Stimulated activated effector memory CD8-positive, alpha-beta T cell treated with anti-CD3 and anti-CD28 coated beads, Interleukin-12 subunit alpha, Interleukin-12 subunit beta, amount 100 ng/mL, for 72 hours (primary cell): ENCODE results near the gene WDSUB1.

Experiments
- ATAC-seq: fragments of 150-1000 bp; cut with Tn5 transposase; 2 replicates; pipeline ENCODE4 v1.10.0; 2021
- DNase-seq, 2 donors: peaks; one replicate each; pipeline ENCODE4 v3.0.0; 2021 to 2022; ENCODE audit warnings: low spot score in 2 of 2
- H3K27ac Mint-ChIP-seq: one replicate; pipeline ENCODE4 v1.8.0; 2022; ENCODE audit warnings: mild to moderate bottlenecking, mixed read lengths
- H3K36me3 Mint-ChIP-seq: one replicate; pipeline ENCODE4 v1.8.0; 2022; ENCODE audit warnings: mild to moderate bottlenecking, mixed read lengths
- H3K4me1 Mint-ChIP-seq: one replicate; pipeline ENCODE4 v1.8.0; 2022; ENCODE audit warnings: mixed read lengths
- H3K4me3 Mint-ChIP-seq: one replicate; pipeline ENCODE4 v1.8.0; 2022; ENCODE audit warnings: mild to moderate bottlenecking, mixed read lengths
- H3K9me3 Mint-ChIP-seq: one replicate; pipeline ENCODE4 v1.8.0; 2022; ENCODE audit warnings: mixed read lengths

The WDSUB1 gene

DNA sequence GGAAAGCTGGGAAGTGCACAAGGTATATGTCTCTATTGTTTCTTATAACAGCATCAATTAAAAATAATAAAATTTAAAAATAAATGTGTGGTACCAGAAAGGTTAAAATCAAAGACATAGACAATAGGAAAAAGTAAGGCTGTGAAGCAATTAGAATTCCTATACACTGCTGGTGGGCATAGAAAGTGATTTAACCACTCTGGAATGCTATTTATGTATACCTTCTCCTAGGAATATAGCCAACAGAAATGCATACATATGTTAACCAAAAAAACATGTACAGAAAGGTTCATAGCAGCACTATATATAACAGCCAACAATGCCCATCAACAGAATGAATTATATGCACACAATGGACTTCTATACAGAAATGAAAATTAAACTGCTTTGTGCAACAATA is 43.0 kb downstream of the WDSUB1 start:
- Mint-ChIP-seq H3K9me3 (peaks cover 3% of the 10 kb centered on the region), H3K27ac (no peak overlapping the region), H3K4me3 (no peak overlapping the region), H3K36me3 (peaks cover 25% of the 10 kb centered on the region), H3K4me1 (no peaks in the 10 kb centered on the region)
- DNase-seq (no peak), ATAC-seq (no peak)

- no peak for DNase-seq
- H3K4me1 Mint-ChIP-seq = no peaks in the 10 kb centered on the region
- peaks cover 34% of the 10 kb centered on the region for H3K36me3 Mint-ChIP-seq
- H3K9me3 Mint-ChIP-seq = no peaks in the 10 kb centered on the region
- no peak for ATAC-seq
- no peak overlapping the region for H3K4me3 Mint-ChIP-seq
- H3K27ac Mint-ChIP-seq = no peak overlapping the region
Observed at GRCh38 chr2:159234868-159235267, 51.6 kb downstream of the WDSUB1 start.

DNA sequence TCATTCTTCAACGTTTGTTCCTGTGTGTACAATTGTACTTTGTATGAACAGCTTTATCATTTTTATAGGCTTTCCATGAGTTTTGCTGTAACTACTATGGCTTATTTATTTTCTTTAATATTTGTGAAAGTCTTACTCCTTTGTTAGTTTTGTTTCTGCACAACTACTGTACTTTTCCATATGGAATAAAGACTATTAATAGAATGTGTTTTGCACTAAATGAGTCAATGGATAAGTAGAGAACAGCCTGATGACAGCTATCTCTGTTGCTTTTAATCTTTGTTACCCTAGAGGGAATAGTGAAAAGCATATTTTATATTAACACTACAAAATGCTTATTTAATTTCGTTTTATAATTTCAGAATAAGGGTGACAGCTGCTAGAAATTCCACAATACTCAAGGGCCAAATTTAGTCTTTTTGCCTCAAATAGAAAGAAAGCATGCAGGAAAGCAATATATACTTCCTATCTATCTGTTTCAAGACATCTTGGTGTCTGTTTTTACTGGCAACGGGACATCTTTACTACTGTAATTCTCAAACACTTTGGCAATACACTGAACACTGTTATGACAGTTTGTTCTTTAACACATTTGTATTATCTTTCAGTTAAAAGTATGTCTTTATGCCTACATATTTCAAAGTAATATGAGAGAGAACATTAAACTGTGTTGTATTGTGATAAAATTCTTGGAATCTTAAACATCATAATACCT is 53.9 kb downstream of the WDSUB1 start:
- H3K36me3 Mint-ChIP-seq = peaks cover 31% of the 10 kb centered on the region
- H3K27ac Mint-ChIP-seq = no peak overlapping the region
- no peaks in the 10 kb centered on the region for H3K9me3 Mint-ChIP-seq
- H3K4me1 Mint-ChIP-seq = peaks cover 3% of the 10 kb centered on the region
- H3K4me3 Mint-ChIP-seq = no peak overlapping the region
- DNase-seq = no peak
- no peak for ATAC-seq

DNA sequence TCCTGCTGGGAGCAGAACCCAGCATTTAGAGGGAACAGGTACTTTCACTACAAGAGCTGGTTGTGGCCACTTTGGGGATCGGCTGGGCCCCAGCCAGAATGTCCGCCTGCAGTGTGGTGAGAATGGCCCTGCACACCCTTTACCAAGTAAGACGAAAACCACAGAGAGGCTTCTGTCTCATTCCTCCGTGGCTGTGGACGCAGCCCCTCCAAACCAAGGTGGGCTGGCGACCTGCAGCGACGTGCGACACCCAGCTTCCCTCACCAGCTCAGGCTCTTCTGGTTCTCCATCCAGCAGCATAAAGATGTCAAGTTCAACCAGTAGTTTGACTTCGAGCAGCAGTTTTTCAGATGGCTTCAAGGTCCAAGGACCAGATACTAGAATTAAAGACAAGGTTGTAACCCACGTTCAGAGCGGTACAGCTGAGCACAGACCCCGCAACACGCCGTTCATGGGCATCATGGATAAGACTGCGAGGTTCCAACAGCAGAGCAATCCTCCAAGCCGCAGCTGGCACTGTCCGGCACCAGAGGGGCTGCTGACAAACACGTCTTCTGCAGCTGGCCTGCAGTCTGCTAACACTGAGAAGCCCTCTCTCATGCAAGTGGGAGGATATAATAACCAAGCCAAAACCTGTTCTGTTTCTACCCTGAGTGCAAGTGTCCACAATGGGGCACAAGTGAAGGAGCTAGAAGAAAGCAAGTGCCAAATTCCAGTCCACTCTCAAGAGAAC is 56.2 kb downstream of the WDSUB1 start:
- no peak for ATAC-seq
- Mint-ChIP-seq H3K27ac (no peak overlapping the region), H3K4me1 (peaks cover 20% of the 10 kb centered on the region), H3K36me3 (peaks cover 12% of the 10 kb centered on the region), H3K9me3 (no peaks in the 10 kb centered on the region), H3K4me3 (no peak overlapping the region)
- DNase-seq = no peak

DNA sequence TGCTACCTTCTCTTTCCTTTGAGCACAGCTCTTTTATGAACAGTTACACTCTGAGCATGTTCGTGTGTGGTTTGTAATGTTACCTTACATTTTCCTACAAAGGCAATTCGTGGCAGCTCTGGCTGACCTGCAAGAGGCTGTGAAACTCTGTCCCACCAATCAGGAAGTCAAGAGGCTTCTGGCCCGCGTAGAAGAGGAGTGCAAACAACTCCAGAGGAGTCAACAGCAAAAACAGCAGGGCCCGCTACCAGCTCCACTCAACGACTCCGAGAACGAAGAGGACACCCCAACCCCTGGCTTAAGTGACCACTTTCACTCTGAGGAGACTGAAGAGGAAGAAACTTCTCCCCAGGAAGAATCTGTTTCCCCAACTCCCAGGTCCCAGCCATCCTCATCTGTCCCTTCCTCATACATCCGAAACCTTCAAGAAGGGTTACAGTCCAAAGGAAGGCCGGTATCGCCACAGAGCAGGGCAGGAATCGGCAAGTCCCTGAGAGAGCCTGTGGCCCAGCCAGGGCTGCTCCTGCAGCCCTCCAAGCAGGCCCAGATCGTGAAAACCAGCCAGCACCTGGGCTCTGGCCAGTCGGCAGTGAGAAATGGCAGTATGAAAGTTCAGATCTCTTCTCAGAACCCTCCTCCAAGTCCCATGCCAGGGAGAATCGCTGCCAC is 56.9 kb downstream of the WDSUB1 start:
- Mint-ChIP-seq H3K36me3 (peaks cover 6% of the 10 kb centered on the region), H3K4me3 (no peak overlapping the region), H3K27ac (no peak overlapping the region), H3K9me3 (no peaks in the 10 kb centered on the region), H3K4me1 (peaks cover 27% of the 10 kb centered on the region)
- DNase-seq (no peak), ATAC-seq (no peak)

- ATAC-seq (no peak), DNase-seq (no peak)
- Mint-ChIP-seq H3K9me3 (no peaks in the 10 kb centered on the region), H3K36me3 (peaks cover under 1% of the 10 kb centered on the region), H3K27ac (no peak overlapping the region), H3K4me3 (no peak overlapping the region), H3K4me1 (peaks cover 33% of the 10 kb centered on the region)
Observed at GRCh38 chr2:159228081-159228581, 58.4 kb downstream of the WDSUB1 start.

DNA sequence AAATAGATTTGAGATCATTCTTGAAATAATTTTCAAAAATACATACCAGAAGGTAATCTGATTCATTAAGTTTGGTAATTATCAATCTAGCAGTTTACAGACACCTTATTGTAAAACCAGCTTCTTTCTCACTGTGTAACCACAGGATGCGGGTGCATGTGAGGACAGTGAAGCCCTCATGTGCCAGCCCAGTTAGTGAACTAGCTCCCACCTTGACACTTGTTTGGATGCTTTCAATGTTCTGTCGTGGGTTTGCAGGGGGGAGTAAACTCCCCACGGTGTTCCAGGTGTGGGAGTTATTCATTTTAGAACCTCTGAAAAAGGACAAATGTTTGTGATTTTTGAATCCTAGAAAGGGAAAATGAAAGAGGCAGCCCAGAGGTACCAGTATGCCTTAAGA is 59.0 kb downstream of the WDSUB1 start:
- no peaks in the 10 kb centered on the region for H3K9me3 Mint-ChIP-seq
- H3K4me3 Mint-ChIP-seq = no peak overlapping the region
- no peak for DNase-seq
- peak; percentile 46 for ATAC-seq
- H3K4me1 Mint-ChIP-seq = peaks cover 33% of the 10 kb centered on the region
- H3K27ac Mint-ChIP-seq = no peak overlapping the region
- H3K36me3 Mint-ChIP-seq = no peaks in the 10 kb centered on the region

- peaks cover 33% of the 10 kb centered on the region for H3K4me1 Mint-ChIP-seq
- ATAC-seq (no peak), DNase-seq (no peak)
- H3K9me3 Mint-ChIP-seq = no peaks in the 10 kb centered on the region
- peak overlapping the region; percentile 48 for H3K27ac Mint-ChIP-seq
- no peaks in the 10 kb centered on the region for H3K36me3 Mint-ChIP-seq
- no peak overlapping the region for H3K4me3 Mint-ChIP-seq
Observed at GRCh38 chr2:159226608-159227385, 59.7 kb downstream of the WDSUB1 start.

- Mint-ChIP-seq H3K4me1 (peaks cover 33% of the 10 kb centered on the region), H3K27ac (peak overlapping the region; percentile 48), H3K4me3 (no peak overlapping the region), H3K9me3 (no peaks in the 10 kb centered on the region), H3K36me3 (no peaks in the 10 kb centered on the region)
- DNase-seq (peak in 1 of 2 donors; percentile 58), ATAC-seq (peak; percentile 99)
Observed at GRCh38 chr2:159226059-159226461, 60.4 kb downstream of the WDSUB1 start.

DNA sequence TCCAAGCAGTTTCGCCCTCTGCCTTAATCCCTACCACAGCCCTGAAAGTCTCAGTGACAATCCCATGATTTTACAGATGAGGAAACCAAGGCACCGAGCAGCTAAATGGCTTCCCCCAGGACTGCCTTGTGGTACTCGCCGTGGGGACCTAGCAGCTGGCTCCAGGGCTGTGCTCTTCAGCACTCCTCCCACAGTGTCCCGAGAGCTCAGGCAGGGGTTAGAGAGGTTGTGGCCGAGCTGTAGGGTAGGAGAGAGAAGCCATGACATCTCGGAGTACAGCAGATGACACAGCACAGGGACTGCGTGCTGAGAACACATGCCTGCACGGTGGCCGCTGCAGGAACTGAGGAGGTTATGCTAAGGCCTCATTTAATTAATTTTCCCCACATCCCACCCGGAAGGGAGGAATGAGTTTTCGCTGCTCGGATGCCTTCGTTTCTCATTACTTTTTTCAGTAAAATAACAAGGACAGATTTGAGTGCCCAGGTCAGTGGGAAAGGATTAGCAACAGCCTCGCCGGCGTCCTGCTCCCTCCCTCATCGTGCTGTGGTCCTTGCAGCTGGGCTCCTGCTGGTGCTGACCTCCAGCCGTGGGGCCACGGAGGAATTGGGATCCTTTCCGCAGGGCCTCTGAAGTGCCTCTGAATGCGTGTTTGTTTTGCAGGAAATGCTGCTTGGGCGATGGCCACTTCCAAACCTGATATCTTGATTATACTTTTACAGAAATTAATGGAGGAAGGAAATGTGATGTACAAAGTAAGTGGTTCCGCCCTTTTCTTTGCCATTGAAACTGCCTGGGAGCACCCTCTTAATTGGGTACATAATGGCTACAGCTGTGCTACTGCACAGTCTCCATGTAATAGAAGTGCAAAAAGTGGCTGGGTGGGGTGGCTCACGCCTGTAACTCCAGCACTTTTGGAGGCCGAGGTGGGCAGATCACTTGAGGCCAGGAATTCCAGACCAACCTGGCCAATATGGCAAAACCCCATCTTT is 61.2 kb downstream of the WDSUB1 start:
- H3K4me3 Mint-ChIP-seq = no peak overlapping the region

GRCh38 chr2:159224061-159224813 is 62.3 kb downstream of the WDSUB1 start:
- H3K9me3 Mint-ChIP-seq = no peaks in the 10 kb centered on the region
- DNase-seq (peak in 1 of 2 donors; percentile 35), ATAC-seq (no peak)

More for the DNA sequence above, 61.2 kb downstream of the WDSUB1 start:
- Mint-ChIP-seq H3K27ac (peak overlapping the region; percentile 50), H3K9me3 (no peaks in the 10 kb centered on the region), H3K4me1 (peaks cover 33% of the 10 kb centered on the region), H3K36me3 (no peaks in the 10 kb centered on the region)
- peak in 1 of 2 donors; percentile 29 for DNase-seq
- no peak for ATAC-seq

DNA sequence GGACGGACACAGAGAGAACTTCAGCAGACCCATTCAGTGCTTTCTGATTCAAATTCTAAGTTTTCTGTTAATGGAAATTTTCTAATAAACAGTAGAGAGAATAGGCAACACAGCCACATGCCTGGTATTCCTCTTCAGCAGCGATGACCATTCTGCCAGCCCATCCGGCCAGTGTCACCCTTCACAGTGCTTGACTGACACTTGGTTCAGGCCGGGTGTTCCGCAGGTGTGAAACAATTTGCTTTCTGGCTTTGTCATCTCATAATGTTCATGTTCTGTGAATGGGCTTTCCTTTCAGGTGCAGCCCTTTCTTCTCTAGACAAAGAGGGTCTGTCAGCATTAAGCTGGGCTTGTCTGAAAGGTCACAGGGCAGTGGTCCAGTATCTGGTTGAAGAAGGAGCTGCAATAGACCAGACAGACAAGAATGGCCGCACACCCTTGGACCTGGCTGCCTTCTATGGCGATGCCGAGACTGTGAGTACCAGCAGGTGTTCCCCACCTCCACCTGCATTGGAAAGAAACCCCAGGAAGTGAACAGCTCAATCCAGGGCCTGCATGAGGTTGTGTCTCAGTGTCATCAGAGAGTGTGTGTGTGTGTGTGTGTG is 67.0 kb downstream of the WDSUB1 start:
- Mint-ChIP-seq H3K9me3 (no peaks in the 10 kb centered on the region), H3K27ac (no peak overlapping the region), H3K4me3 (no peak overlapping the region), H3K4me1 (peaks cover 5% of the 10 kb centered on the region), H3K36me3 (no peaks in the 10 kb centered on the region)
- no peak for ATAC-seq
- no peak for DNase-seq

More at GRCh38 chr2:159224061-159224813, 62.3 kb downstream of the WDSUB1 start:
- peak overlapping the region; percentile 50 for H3K27ac Mint-ChIP-seq
- H3K36me3 Mint-ChIP-seq = no peaks in the 10 kb centered on the region
- no peak overlapping the region for H3K4me3 Mint-ChIP-seq
- peaks cover 33% of the 10 kb centered on the region for H3K4me1 Mint-ChIP-seq

- no peaks in the 10 kb centered on the region for H3K4me1 Mint-ChIP-seq
- no peak overlapping the region for H3K4me3 Mint-ChIP-seq
- ATAC-seq = no peak
- DNase-seq = no peak
- H3K36me3 Mint-ChIP-seq = no peaks in the 10 kb centered on the region
- H3K9me3 Mint-ChIP-seq = no peaks in the 10 kb centered on the region
- H3K27ac Mint-ChIP-seq = no peak overlapping the region
Observed at GRCh38 chr2:159218389-159218788, 68.1 kb downstream of the WDSUB1 start.
